Prostate gland (tissue), 2 donors: ENCODE data around the gene AKT2. TPM values are rescaled to one million over a fixed set of nuclear protein-coding genes. Genes with fewer than 3 reads are reported as not detected.

ENCODE experiments used
- DNase-seq: peaks from one replicate; pipeline ENCODE4 v3.0.0-alpha.2; 2019; ENCODE audit warnings: low spot score
- H3K27ac ChIP-seq, 2 donors: fragments of 200-600 bp; sonication (generic); 2 replicates each; pipeline ENCODE4 v1.5.1; 2017 to 2019
- H3K27me3 ChIP-seq: fragments of 200-600 bp; sonication (generic); replicated peaks from 2 replicates; pipeline ENCODE4 v1.5.1; 2019; ENCODE audit not compliant: insufficient read depth
- H3K36me3 ChIP-seq, 2 donors: fragments of 200-600 bp; sonication (generic); 1 replicate in 1 of 2; 2 replicates in 1 of 2; pipeline versions ENCODE4 v1.5.1 to v1.8.1; 2017 to 2019
- H3K4me1 ChIP-seq: fragments of 200-600 bp; sonication (generic); replicated peaks from 2 replicates; pipeline ENCODE4 v1.5.1; 2019
- H3K4me3 ChIP-seq, 2 donors: fragments of 200-600 bp; sonication (generic); 2 replicates each; pipeline ENCODE4 v1.5.1; 2017 to 2019
- H3K9me3 ChIP-seq: fragments of 200-600 bp; sonication (generic); 2 replicates; pipeline ENCODE4 v1.5.1; 2017
- POLR2A ChIP-seq: fragments of 450-650 bp; IDR thresholded peaks from one replicate; pipeline ENCODE4 v1.6.1; 2016; ENCODE audit warnings: antibody characterized with exemption, mild to moderate bottlenecking
- POLR2AphosphoS5 ChIP-seq: sonication (generic); formaldehyde crosslinking; IDR thresholded peaks from one replicate; pipeline ENCODE4 v1.6.1; 2017; ENCODE audit warnings: antibody characterized with exemption
- WGBS: methylation state at CpG from one replicate; pipeline ENCODE4 v1.1.5; 2018; 5-methylcytosine and 5-hydroxymethylcytosine counted together
- intact Hi-C: fragments of 100-400 bp; cut with DNase I; formaldehyde crosslinking; loops from one replicate; pipeline ENCODE4 v1.14.2; 2022
- total RNA-seq, 2 donors: library from RNA; depleted of rRNA; stranded (reverse); fragments of >200 nt; gene quantifications; one replicate each; pipeline ENCODE4 v1.1.0, GENCODE V29; 2016
- TF ChIP-seq, protein P1 (sequence below), 4 experiments: fragments of 200-600 bp in 2 of 4; fragments of 450-650 bp in 2 of 4; sonication (generic) in 2 of 4; IDR thresholded peaks; 1 replicate in 3 of 4; 2 replicates in 1 of 4; pipeline ENCODE4 v1.5.1; 2016 to 2019; ENCODE audit warnings: antibody characterized with exemption in 4 of 4, mild to moderate bottlenecking in 2 of 4, moderate library complexity in 2 of 4

The AKT2 gene
- total RNA-seq, 2 donors from 2014 or later = 95.3 to 171 TPM

DNA sequence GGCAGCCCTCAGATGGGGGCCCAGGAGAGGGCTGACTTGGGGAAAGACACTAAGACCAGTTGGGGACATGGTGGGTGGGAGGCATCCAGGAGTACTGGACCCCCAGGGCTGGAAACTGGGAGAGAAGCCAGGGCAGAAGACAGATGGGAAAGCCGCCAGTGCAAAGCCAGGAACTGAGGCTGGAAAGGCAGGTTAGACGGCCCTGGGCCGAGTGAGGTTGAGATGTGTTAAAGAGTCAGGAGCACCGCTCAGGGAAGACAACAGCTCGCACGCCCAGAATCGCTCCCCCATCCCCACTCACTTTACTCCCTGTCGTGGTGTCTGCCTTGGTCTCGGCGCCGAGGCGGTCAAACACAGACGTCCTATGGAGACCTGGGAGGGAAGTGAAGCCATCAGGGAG is 38.6 kb upstream of the AKT2 start:
- WGBS = 52% methylated on average over 13 of the region's 13 CpGs
- no peaks in the 10 kb centered on the region for H3K4me1 ChIP-seq
- intact Hi-C loops = no loop called here
- peak overlapping the region; percentile 54 to 56 for H3K27ac ChIP-seq
- peaks cover 22 to 46% of the 10 kb centered on the region in 2 donors for H3K36me3 ChIP-seq
- no peaks in the 10 kb centered on the region for H3K27me3 ChIP-seq
- no peaks in the 10 kb centered on the region for H3K9me3 ChIP-seq
- TF ChIP-seq POLR2A = no peak
- TF ChIP-seq, protein P1, sequence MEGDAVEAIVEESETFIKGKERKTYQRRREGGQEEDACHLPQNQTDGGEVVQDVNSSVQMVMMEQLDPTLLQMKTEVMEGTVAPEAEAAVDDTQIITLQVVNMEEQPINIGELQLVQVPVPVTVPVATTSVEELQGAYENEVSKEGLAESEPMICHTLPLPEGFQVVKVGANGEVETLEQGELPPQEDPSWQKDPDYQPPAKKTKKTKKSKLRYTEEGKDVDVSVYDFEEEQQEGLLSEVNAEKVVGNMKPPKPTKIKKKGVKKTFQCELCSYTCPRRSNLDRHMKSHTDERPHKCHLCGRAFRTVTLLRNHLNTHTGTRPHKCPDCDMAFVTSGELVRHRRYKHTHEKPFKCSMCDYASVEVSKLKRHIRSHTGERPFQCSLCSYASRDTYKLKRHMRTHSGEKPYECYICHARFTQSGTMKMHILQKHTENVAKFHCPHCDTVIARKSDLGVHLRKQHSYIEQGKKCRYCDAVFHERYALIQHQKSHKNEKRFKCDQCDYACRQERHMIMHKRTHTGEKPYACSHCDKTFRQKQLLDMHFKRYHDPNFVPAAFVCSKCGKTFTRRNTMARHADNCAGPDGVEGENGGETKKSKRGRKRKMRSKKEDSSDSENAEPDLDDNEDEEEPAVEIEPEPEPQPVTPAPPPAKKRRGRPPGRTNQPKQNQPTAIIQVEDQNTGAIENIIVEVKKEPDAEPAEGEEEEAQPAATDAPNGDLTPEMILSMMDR (IDR thresholded peaks at IDR 0.05) = no peak
- peak; percentile 40 for TF ChIP-seq POLR2AphosphoS5
- no peak overlapping the region for H3K4me3 ChIP-seq
- peak; percentile 39 for DNase-seq

DNA sequence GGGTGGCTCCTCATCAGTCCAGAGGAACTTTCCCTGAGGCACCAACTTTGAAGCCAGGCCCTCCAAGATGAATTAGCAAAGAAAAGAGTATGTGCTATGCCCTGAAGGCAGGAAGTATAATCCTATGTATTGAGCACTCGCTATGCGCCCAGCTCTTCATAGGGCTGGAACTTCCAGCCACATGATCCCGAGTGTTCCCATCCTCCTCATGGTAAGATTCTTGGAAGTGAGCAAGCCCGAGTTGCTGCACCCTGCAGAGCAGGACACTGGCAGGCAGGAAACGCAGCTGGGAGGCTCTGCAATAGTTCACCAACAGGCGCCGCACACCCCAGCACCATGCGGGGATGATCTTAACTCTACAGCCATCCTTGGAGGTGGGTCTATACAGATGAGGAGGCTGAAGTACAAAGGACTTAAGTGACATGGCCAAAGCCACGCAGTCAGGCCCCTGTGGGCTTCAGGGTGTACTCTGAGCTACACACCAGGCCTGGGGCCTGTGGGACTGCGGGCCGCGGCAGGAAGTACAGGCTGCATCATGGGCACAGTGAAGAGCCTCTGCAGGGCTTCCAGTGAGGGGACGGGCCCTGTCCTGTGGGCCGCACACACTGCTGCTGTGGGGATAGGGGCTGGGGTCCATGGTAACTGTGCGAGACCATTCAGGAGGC is 37.9 kb upstream of the AKT2 start:
- H3K27ac ChIP-seq = peak overlapping the region; percentile 54 to 56

DNA sequence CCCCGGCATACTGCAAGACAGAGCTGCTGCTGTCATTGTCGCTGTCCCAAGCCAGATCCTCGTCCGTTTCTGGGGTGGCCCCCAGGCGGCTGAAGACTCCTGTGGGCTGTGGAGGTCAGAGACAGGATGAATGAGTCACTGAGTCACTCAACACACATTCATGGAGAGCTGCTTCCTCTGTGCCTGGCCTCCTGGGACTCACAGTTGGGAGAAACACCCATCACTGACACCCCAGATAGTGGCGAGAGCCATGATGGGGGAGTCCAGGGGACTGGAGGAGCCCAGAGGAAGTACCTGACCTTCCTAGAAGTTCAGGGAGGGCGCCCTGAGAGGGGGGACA is 37.1 kb upstream of the AKT2 start:
- intact Hi-C loops = no loop called here
- Histone ChIP-seq H3K4me3 (no peak overlapping the region), H3K36me3 (peaks cover 18 to 43% of the 10 kb centered on the region in 2 donors), H3K27me3 (no peaks in the 10 kb centered on the region), H3K4me1 (no peaks in the 10 kb centered on the region), H3K9me3 (no peaks in the 10 kb centered on the region), H3K27ac (no peak overlapping the region)
- no peak for DNase-seq
- TF ChIP-seq, protein P1 (IDR thresholded peaks at IDR 0.05) = no peak
- no peak for TF ChIP-seq POLR2AphosphoS5
- TF ChIP-seq POLR2A = no peak
- WGBS = 96% methylated on average over 7 of the region's 7 CpGs

More for the DNA sequence above, 37.9 kb upstream of the AKT2 start:
- no peaks in the 10 kb centered on the region for H3K4me1 ChIP-seq
- no peaks in the 10 kb centered on the region for H3K27me3 ChIP-seq
- H3K4me3 ChIP-seq = no peak overlapping the region
- TF ChIP-seq, protein P1 (IDR thresholded peaks at IDR 0.05) = no peak
- TF ChIP-seq POLR2A (no peak), POLR2AphosphoS5 (no peak)
- H3K9me3 ChIP-seq = no peaks in the 10 kb centered on the region
- WGBS = 93% methylated on average over 12 of the region's 15 CpGs
- no peak for DNase-seq
- intact Hi-C loops = no loop called here
- peaks cover 20 to 46% of the 10 kb centered on the region in 2 donors for H3K36me3 ChIP-seq

DNA sequence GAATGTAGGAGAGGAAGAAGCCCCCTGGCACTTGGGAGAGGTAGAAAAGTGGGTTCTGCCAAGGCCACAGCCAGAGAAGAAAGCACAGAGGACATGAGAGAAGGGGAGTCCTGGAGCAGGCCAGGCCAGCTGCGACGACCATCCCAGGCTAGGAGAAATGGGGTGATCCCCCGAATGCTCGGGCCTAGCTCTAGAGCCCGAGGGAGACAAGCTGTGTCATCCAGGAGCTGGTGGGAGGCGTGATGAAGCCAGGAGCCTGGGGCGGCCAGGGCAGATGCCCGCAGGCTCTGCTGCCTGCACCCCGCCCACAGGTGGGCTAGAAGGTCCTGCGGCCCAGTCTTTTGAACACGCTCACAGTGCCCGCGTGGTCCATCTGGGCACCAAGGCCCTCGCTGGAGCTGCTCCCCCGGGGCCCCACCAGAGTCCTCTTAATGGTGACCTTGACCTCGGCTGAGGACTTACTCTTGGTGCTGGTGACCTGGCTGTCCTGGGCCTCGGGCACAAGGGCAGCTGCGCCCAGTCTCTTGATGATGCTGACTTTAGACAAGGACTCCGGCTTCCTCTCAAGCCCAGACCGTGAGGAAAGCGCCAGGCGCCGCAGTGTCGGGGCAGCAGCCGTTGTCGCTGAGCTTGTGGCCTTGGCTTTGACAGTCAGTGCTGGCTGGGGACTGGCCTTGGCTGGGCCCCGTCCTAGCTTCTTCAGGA is 36.6 kb upstream of the AKT2 start:
- intact Hi-C loops = no loop called here
- Histone ChIP-seq H3K4me1 (no peaks in the 10 kb centered on the region), H3K4me3 (no peak overlapping the region), H3K27me3 (no peaks in the 10 kb centered on the region), H3K27ac (no peak overlapping the region), H3K36me3 (peaks cover 18 to 43% of the 10 kb centered on the region in 2 donors), H3K9me3 (no peaks in the 10 kb centered on the region)
- TF ChIP-seq POLR2AphosphoS5 (no peak), POLR2A (no peak)
- TF ChIP-seq, protein P1 (IDR thresholded peaks at IDR 0.05) = no peak
- no peak for DNase-seq
- WGBS = 93% methylated on average over 12 of the region's 27 CpGs

DNA sequence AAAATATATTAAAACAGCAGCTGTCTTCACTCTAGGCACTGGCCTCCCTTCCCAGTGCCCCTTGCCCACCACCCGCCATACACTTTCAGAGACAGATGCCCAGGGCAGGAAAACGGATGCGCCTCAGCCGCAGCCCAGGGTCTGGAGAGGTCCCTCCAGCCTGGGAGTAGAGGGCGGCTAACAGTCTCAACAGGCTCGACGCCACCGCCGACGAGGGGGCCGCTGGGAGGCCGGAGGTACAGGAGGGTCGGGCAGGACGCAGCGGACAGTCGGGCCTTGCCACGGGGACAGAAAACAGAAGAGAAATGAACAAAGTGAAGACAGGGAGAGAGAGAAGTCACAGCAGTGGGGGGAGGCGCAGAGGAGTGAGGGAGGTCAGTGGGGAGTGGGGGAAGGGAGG is 35.9 kb upstream of the AKT2 start:
- DNase-seq = no peak
- no peak for TF ChIP-seq POLR2AphosphoS5
- TF ChIP-seq, protein P1 (IDR thresholded peaks at IDR 0.05) = no peak
- TF ChIP-seq POLR2A = no peak
- 95% methylated on average over 18 of the region's 18 CpGs for WGBS
- Histone ChIP-seq H3K9me3 (no peaks in the 10 kb centered on the region), H3K36me3 (peaks cover 18 to 38% of the 10 kb centered on the region in 2 donors), H3K4me1 (no peaks in the 10 kb centered on the region), H3K27me3 (no peaks in the 10 kb centered on the region), H3K4me3 (no peak overlapping the region), H3K27ac (no peak overlapping the region)
- intact Hi-C loops = no loop called here
